ENCODE measurements around the gene IFRD1. TPM values are rescaled to one million over a fixed set of nuclear protein-coding genes. Genes with fewer than 3 reads are reported as not detected.

Gene IFRD1, protein sequence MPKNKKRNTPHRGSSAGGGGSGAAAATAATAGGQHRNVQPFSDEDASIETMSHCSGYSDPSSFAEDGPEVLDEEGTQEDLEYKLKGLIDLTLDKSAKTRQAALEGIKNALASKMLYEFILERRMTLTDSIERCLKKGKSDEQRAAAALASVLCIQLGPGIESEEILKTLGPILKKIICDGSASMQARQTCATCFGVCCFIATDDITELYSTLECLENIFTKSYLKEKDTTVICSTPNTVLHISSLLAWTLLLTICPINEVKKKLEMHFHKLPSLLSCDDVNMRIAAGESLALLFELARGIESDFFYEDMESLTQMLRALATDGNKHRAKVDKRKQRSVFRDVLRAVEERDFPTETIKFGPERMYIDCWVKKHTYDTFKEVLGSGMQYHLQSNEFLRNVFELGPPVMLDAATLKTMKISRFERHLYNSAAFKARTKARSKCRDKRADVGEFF
- polyA plus RNA-seq (ENCODE audit: insufficient read depth in 1 of 5, insufficient read length in 5 of 5, low replicate concordance in 1 of 5): 10 to 100 TPM; 34.9 to 54.2 (median 47.0) TPM
- long read RNA-seq, donor 1, transcript IFRD1-202 (12 exons, 2,290 nt): major isoform, 8 of 68 reads
- long read RNA-seq, donor 1, partial matches to known transcripts: 59 of 68 reads
- long read RNA-seq, donor 1, other reads (novel, unspliced or antisense): 0 of 68 reads
- long read RNA-seq, donor 2, transcript IFRD1-202 (12 exons, 2,290 nt): major isoform, 7 of 21 reads
- long read RNA-seq, donor 2, partial matches to known transcripts: 11 of 21 reads
- long read RNA-seq, donor 2, other reads (novel, unspliced or antisense): 0 of 21 reads
- long read RNA-seq, donor 3, transcript IFRD1-202 (12 exons, 2,290 nt): major isoform, 8 of 33 reads
- long read RNA-seq, donor 3, partial matches to known transcripts: 23 of 33 reads
- long read RNA-seq, donor 3, other reads (novel, unspliced or antisense): 0 of 33 reads
- long read RNA-seq, donor 4, partial matches to known transcripts: 12 of 15 reads
- long read RNA-seq, donor 4, other reads (novel, unspliced or antisense): 0 of 15 reads
- long read RNA-seq, donor 5, transcript IFRD1-202 (12 exons, 2,290 nt): major isoform, 6 of 29 reads
- long read RNA-seq, donor 5, transcript IFRD1-205 (4 exons, 1,938 nt): major isoform, 6 of 29 reads
- long read RNA-seq, donor 5, partial matches to known transcripts: 16 of 29 reads
- long read RNA-seq, donor 5, other reads (novel, unspliced or antisense): 0 of 29 reads
- long read RNA-seq, donor 6, transcript IFRD1-202 (12 exons, 2,290 nt): major isoform, 11 of 62 reads
- long read RNA-seq, donor 6, partial matches to known transcripts: 48 of 62 reads
- long read RNA-seq, donor 6, other reads (novel, unspliced or antisense): 0 of 62 reads
- long read RNA-seq, donor 7, partial matches to known transcripts: 5 of 11 reads
- long read RNA-seq, donor 7, other reads (novel, unspliced or antisense): 0 of 11 reads
- long read RNA-seq, donor 8, partial matches to known transcripts: 5 of 11 reads
- long read RNA-seq, donor 8, other reads (novel, unspliced or antisense): 0 of 11 reads

DNA sequence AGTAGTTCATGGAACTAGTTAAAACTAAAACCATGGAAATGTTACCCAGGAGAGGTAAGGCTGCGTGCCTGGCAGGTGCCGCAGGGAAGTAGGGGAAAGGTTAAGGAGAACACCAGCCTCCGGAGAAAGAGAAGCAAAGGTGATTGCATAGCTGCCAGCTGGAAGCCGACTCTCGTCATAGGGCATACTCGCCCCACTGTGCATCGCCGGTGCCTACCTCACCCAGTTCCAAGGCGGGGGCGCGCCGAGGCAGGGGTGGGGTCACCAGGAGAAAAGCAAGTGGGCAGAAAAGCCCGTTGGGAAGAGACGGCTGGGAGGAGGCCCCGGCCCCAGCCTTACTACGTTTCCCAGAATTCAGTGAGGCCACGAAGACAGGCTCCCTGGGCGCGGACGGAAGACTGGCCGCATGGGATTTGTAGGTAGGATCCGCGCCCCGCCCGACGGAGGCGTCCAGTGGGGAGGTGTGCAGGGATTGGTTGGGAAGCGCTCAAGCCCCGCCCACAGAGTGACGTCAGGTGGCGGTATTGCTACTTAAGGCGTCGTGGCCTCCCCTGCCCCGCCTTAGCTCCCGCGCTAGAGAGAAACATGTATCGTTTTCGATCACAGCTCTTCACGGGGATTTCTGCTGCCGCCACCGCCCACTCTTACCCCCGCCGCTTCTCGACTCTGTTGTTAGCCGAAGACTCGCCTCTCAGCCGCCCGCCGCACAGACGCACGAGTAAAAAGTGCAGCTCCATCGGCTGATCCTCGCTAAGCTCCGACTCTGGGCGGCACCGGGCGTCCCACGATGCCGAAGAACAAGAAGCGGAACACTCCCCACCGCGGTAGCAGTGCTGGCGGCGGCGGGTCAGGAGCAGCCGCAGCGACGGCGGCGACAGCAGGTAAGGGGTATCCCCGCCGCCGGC, at the start of gene IFRD1:
IFRD1 (plus strand) TSS at position 559 of the 905 bp plus-strand sequence; CDS start at position 788, 229 bp downstream.
- DNase-seq: peak; percentile 98 to 99

DNA sequence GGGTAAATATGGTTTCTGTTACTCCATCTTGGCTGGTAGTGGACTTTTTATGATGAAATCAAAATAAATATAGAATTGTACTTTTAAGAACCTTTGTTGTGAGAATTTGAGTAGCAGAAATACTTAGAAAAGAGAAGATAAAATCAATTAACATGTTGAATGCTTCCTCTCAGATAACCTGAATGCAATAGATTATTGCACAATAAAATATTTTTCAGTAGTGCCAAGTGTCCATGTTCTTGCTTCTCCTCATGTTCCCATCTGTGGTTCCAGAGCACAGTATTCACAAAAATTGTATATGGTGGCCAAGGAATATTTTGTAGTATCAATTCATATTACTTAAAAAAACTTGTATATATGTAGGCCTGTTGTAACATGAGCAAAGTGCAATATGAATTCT, 45.9 kb upstream of the IFRD1 start:
- DNase-seq: no peak

DNA sequence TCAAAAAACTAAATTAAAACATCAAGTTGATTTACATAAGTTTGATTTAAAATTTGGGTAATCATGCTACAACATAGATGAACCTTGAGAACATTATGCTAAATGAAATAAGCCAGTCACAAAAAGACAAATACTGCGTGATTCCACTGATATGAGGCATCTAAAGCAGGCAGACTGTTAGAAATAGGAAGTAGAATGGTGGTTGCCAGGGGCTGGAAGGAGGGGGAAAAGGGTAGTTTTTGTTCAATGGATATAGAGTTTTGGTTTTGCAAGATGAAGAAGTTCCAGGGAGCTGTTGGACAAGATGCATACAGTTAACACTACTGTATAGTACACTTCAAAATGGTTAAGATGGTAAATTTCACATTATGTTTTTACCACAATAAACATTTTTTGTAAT, 45.0 kb upstream of the IFRD1 start:
- no peak for DNase-seq

DNA sequence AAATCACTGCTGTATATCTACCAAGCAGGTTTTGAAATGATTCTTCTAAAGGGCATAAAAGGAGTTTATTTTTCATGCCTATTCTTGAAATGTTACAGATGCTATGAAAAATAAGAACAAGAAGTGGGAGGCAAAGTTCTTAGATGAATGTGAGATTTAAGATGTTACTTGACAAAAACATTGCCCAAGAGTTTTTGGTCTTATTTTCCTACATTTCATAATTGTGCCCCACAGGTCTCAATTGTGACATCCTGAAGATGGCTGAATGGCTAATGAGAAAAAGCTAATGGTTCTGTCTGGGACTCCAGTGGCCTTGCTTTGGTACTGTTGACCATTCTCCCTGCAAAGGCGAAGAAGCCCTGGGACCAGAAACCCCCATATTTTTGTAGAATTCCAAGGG, 43.0 kb upstream of the IFRD1 start:
- DNase-seq: no peak

DNA sequence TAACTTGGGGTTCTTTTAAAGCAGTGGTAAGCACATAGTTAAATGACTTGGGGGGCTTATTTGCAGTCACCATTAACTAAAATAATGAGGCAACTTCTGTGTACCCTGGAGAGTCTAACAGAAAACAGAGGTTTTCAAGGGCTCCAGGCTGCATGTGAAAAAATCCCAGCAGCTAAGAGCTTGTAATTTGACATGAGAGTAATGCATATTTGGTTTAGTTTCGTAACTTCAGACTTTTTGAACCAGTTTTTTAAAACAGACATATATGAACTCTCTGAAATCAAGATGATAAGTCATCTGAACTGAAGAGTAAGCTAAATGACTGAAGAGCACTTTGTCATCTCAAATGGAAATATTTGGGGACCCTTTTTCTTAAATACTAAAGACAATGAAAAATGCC, 40.2 kb upstream of the IFRD1 start:
- no peak for DNase-seq

DNA sequence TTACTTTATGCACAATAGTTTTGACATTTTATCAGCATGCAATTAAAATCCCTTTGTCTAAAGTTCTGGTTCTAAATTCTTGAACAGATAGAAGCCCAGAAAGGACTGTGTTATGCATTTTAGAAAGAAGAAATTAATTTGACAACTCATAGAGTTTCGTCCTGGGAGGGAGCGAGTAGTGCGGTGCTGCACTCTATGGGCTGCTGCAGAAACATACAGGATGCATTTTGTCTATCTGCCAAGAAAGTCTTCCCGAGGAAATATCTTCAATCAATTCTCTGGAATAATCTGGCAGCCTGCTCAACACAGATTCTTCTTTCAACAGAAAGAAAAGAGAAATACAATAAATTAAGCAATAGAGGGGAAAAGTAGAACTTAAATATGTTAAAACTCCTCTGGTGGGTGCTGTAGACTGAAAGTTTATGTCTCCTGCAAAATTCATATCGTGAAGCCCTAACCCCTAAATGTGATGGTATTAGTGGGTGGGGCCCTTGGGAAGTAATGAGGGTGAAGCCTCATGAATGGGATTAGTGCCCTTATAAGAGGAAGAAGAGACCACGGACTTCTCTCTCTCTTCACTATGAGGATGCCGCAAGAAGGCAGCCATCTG, 39.0 kb upstream of the IFRD1 start:
- DNase-seq: peak; percentile 54 to 69

DNA sequence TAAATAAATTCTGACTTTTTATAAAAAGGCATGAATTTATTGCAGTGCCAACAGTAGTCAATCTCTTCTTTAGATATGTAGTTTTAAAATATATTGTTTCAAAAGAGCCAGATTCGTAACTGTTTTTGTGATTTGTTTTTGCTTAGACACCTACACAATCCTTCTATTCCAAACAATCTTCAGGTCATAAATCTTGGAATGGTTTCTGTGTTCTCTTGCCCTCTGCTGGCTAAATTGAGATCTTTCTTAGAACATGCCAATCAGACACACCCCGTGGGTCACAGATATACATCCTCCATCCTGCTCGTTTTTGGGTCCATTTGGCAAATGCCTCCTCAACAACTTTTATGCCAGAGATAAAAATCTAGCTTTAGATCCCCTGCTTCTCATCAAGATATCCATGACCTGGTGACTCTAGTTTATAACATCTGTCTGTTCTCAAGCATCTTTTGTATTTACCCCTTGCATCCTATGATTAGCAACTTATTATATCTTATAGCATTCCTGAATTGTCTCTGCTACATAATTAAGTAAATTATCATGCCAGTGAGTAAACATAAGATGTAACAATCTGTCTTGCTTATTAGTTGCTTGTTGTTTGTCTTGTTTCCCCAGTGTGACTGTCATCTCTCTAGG, 35.3 kb upstream of the IFRD1 start:
- no peak for DNase-seq

DNA sequence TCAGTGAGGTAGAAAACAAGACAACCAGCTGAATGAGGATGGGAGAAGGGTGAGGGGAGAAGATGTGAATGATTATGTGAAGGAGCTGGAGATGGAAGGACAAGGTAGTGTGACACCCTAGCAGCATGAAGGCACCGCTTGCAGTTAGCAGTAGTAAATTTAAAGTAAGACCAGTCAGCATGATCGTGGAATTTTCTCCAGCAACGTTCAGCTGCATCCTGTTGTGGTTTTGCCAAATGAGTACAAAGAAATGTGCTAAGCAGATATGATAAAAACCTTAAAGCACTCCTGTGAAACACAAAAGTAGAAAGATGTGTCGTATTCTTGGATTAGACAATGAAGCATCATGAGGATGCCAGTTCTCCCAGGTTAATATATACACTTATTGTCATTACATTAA, 34.1 kb upstream of the IFRD1 start:
- no peak for DNase-seq

DNA sequence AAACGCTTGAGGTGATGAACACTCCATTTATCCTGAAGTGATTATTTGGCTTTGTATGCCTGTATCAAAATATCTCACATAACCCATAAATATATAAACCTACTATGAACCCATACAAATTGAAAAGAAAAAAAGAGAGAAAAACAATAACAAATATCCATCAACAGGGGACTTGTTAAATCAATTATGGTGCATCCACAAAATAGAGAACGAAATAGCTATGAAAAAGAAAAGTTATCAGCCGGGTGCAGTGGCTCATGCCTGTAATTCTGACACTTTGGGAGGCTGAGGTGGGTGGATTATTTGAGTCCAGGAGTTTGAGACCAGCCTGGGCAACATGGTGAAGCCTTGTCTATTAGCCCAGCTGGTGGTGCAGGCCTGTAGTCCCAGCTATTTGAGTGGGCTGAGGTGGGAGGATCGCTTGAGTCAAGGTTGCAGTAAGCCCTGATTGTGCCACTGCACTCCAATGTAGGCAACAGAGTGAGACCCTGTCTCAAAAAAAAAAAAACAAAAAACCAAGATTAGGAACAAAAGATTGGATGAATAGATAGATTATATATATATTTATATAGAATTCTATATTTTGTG, 30.6 kb upstream of the IFRD1 start:
- DNase-seq: no peak

DNA sequence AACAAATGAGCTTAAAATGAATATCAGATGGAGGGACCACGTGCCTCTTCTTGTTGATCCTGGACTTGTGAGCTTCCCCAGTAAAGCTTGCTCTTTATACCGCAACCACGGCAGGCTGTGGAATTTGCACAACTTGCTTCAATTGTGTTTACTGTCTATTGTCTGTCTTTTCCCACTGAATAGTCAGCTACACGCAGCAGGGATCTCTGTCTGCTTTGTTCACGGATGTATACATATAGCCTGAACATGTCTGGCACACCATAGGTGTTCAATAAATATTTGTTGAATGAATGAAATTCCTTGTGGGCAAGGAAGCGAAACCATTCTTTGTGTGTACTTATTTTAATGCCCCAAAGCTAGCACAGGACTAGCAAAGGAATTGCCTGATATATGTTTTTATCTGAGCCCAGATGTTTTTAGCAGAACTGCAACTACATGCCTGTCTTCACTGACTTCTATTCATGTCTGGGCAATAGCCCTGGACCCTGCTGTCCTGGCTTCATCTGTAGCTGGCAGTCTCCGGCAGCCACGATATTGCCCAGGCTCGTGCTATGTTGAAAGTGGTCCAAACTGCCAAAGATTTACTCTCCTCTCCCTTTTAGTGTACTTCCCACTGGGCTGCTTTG, 29.9 kb upstream of the IFRD1 start:
- no peak for DNase-seq

DNA sequence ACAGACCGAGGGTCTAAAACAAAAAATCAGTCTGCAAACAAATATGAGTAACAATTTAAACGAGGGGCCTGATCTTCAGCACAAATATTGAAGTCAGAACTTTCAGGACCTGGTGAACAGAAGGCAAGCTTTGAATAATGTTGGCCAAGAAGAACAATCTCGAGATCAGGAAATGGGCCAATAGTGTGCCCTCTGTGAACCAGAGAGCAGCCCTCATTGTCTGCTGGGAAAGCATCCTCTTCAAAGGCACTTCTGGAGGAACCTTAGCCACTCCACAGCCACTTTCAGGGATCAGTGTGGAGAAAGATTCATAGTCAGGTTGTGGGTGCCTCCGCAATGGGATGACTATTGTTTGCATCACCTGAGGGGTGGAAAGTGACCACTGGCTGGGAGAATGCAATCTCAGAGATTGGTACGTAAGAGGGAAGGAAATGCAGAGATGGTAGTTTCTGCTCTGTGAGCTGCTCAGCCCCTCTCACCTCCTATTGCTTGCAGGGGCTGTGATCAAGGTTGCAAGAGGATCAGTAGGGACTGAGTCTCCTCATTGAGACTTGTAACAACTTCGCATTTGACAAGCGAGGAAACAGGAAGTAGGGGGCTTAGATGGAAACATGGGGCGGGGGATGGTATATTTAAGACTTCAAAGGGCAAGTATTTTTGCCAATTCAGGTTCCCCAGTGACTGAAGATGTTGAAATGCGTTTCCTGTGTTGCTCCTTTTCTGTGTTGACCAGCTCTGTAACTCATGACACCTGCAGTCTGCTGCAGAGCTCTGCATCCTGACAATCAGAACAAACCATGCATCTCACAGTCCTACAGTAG, 28.4 kb upstream of the IFRD1 start:
- no peak for DNase-seq

DNA sequence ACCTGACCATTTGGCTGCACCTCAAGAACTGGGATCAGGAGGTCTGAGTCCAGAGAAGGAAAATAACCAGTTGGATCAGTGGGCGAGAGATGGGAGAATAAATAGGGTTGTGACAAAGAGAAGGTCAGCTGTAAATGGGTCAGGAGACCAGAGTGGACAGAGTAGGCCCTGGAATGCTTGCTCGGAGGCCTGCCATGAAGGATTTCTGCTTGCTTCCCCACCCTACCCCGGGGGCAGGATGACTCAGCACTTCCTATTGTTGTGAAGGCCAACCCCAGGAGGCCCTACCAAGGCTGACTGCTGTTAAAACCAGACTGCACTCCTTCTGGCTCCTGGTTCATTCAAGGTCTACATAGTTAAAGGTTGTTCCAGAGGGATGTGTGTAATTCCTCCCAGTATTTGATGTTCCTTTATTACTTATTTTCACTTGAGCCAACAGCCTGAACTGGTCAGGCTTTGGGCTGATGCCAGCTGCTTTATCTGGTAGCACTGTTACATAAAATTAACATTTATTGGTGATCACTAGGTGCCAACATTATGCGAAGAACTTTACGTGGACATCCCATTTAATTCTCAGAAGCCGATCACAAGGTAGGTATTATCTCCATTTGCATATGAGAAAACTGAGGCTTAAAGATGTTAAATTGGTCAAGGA, 27.3 kb upstream of the IFRD1 start:
- DNase-seq: peak in 1 of 2 donors; percentile 14

DNA sequence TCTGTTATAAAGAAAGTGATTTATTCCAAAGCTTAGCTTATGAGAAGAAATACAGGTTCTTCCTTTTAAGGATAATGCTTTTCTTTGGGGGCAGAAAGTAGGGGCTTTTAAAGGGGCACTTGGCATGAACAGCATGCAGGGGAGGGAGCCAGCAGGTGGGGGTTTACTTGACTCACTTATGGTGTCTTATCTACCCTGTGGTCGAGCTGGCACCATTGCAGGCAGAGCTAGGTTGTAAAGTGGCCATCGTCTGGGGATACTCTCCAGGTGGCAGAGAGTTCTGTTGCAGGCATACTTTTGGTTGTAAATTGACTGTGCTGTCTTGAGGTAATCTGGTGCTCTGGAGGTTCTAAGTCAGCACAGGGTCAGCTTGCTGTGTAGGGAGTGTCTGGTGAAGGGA, 26.3 kb upstream of the IFRD1 start:
- DNase-seq: no peak

DNA sequence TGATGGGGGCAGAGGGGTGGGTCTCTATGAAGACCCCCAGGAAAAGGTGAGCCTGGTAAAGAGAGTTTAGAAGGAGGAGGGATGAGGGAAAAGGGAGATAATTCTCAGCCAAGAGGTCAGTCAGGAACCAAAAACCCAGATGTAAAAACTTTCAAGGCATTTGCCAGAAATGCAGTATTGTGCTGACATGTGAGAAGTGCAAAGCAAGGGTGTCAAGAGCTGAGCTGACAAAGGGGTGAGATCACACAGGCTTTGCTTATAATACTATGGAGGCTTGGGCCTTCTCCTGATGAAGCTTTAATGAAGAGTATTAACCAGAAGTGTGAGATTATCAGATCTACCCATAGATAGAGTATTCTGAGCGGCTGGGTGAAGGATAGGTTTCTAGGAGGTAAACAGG, 22.3 kb upstream of the IFRD1 start:
- DNase-seq: no peak

DNA sequence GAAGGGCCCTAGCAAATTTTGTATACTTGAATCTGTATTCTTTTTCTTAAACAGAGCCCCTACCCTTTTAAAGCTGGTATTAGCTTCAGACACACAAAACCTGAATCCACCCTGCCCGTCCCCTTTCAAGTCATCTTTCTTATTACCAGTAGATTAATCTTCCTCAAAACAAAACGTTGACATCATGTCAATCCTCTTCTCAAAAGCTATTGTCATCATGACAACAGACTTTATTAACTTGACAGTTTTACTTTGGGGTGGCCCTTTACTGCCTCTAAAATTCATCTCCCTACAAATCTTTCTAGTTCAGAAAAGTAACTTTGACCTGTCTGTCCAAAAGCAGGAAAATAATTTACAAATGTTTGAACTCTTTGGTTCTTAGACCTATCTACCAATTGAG, 21.5 kb upstream of the IFRD1 start:
- DNase-seq: no peak

DNA sequence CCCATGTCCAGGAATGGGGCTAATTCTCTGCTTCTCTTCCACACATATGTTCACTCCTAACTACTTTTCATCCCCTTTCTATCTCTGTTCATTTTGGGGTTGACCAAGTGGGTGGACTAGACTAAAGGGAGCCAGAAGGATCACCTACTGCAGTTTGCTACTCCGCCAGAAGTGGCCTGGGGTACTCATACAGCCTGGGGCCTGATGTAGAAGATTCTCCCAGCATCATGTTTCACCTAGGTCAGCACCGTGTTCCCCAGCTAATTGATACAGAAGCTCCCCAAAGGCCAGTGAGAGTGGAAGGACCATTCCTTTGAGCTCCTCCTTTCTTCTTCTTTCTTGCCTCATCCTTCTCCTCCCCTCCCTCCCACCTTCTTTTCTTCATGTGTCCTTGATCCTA, 19.6 kb upstream of the IFRD1 start:
- no peak for DNase-seq

DNA sequence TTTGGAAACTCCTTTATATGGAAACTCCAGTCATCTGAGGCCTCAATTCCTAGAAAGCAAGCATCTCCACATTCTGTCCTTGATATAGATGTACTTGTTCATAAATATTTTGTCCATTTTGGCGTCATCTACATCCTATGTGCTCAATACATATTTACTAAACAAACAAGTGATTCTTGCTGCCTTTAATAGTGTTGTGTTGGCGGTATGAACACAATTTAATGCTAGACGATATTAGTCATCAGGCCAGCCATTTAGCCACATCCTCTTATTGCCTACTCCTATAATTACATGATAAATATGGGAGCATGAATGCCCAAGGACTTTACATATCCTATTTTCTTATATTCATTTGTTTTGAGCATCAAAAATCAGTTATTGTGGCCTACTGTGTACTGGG, 18.5 kb upstream of the IFRD1 start:
- DNase-seq: no peak
